Measurements from ENCODE around the gene RAP1GDS1.

Gene RAP1GDS1

GRCh38 chr4:98305576-98305975, 44.4 kb downstream of the RAP1GDS1 start:
- ATAC-seq, result no peak; the same call in 2 of the 3 replicates

GRCh38 chr4:98310867-98311266, 49.7 kb downstream of the RAP1GDS1 start:
- TF ChIP-seq BACH2 (CRISPR knock-in tag; IDR thresholded peaks at IDR 0.05; ENCODE audit: borderline replicate concordance) (no peak), ISL1 (CRISPR knock-in tag; IDR thresholded peaks at IDR 0.05) (no peak), ARNTL (CRISPR knock-in tag; IDR thresholded peaks at IDR 0.05; ENCODE audit: borderline replicate concordance, low read depth) (no peak), SNAI2 (CRISPR knock-in tag; IDR thresholded peaks at IDR 0.05) (no peak), PPARA (CRISPR knock-in tag; IDR thresholded peaks at IDR 0.05; ENCODE audit: borderline replicate concordance) (no peak), ZFP3 (CRISPR knock-in tag; IDR thresholded peaks at IDR 0.05) (no peak), TOX (CRISPR knock-in tag; IDR thresholded peaks at IDR 0.05; ENCODE audit: borderline replicate concordance) (no peak), TSHZ2 (CRISPR knock-in tag; IDR thresholded peaks at IDR 0.05) (no peak), GLIS3 (CRISPR knock-in tag; IDR thresholded peaks at IDR 0.05) (no peak), ZNF565 (CRISPR knock-in tag; conservative IDR thresholded peaks at IDR 0.05; ENCODE audit: low read depth) (no peak), ZFP30 (CRISPR knock-in tag; IDR thresholded peaks at IDR 0.05) (no peak), CSDC2 (CRISPR knock-in tag; IDR thresholded peaks at IDR 0.05) (no peak), ZNF8 (CRISPR knock-in tag; IDR thresholded peaks at IDR 0.05) (no peak)
- ATAC-seq, result no peak

More at GRCh38 chr4:98305576-98305975, 44.4 kb downstream of the RAP1GDS1 start:
- TF ChIP-seq ZFP3 (CRISPR knock-in tag; IDR thresholded peaks at IDR 0.05), result no peak
- no peak for TF ChIP-seq SNAI2 (CRISPR knock-in tag; IDR thresholded peaks at IDR 0.05)
- TF ChIP-seq TCF4 (CRISPR knock-in tag; IDR thresholded peaks at IDR 0.05; ENCODE audit: borderline replicate concordance), result no peak
- no peak for TF ChIP-seq TOX (CRISPR knock-in tag; IDR thresholded peaks at IDR 0.05; ENCODE audit: borderline replicate concordance)
- no peak for TF ChIP-seq ZC3H10 (CRISPR knock-in tag; IDR thresholded peaks at IDR 0.05)
- no peak for TF ChIP-seq TSHZ2 (CRISPR knock-in tag; IDR thresholded peaks at IDR 0.05)
- no peak for TF ChIP-seq CREB5 (CRISPR knock-in tag; IDR thresholded peaks at IDR 0.05; ENCODE audit: low read depth)
- TF ChIP-seq ESRRG (CRISPR knock-in tag; IDR thresholded peaks at IDR 0.05), result no peak
- TF ChIP-seq BACH2 (CRISPR knock-in tag; IDR thresholded peaks at IDR 0.05; ENCODE audit: borderline replicate concordance), result no peak
- no peak for TF ChIP-seq OSR1 (CRISPR knock-in tag; IDR thresholded peaks at IDR 0.05)
- TF ChIP-seq GLIS3 (CRISPR knock-in tag; IDR thresholded peaks at IDR 0.05), result no peak
- TF ChIP-seq ARNTL (CRISPR knock-in tag; IDR thresholded peaks at IDR 0.05; ENCODE audit: borderline replicate concordance, low read depth), result no peak
- TF ChIP-seq ZFP30 (CRISPR knock-in tag; IDR thresholded peaks at IDR 0.05), result no peak
- no peak for TF ChIP-seq CSRNP3 (CRISPR knock-in tag; IDR thresholded peaks at IDR 0.05)
- TF ChIP-seq PATZ1 (CRISPR knock-in tag; IDR thresholded peaks at IDR 0.05; ENCODE audit: borderline replicate concordance), result no peak
- no peak for TF ChIP-seq ZNF70 (CRISPR knock-in tag; IDR thresholded peaks at IDR 0.05)
- no peak for TF ChIP-seq CSDC2 (CRISPR knock-in tag; IDR thresholded peaks at IDR 0.05)
- TF ChIP-seq ISL1 (CRISPR knock-in tag; IDR thresholded peaks at IDR 0.05), result no peak

All from SK-N-SH treated with all-trans-retinoic acid at 6 μM for 48 hours (cell line).